OCI-LY1 (cell line): ENCODE results near the gene ARL6.
"Not testable (repeated sequence)": the region's sequence is repeated elsewhere in the genome, so short reads cannot be mapped to it uniquely, and the experiment has no call there.

Experiments used
- H2AFZ ChIP-seq: fragments of 200-600 bp; sonication (generic), shearing (Covaris generic); 2 replicates; pipeline ENCODE4 v1.6.0; 2014; ENCODE audit warnings: antibody characterized with exemption, mild to moderate bottlenecking, low read length
- H3F3A ChIP-seq: fragments of 200-600 bp; sonication (generic), shearing (Covaris generic); 2 replicates; pipeline ENCODE4 v1.6.0; 2014; ENCODE audit warnings: mild to moderate bottlenecking, antibody characterized with exemption, low read length, moderate library complexity; ENCODE audit not compliant: insufficient read depth
- H3K27ac ChIP-seq: fragments of 200-600 bp; sonication (generic); 2 replicates; pipeline ENCODE4 v1.5.1; 2014; ENCODE audit warnings: low read length, mixed run types, mild to moderate bottlenecking, low read depth; ENCODE audit not compliant: poor library complexity, severe bottlenecking
- H3K27me3 ChIP-seq: fragments of 200-600 bp; sonication (generic); 2 replicates; pipeline ENCODE4 v1.6.0; 2014; ENCODE audit warnings: antibody characterized with exemption, mild to moderate bottlenecking, low read length, moderate library complexity; ENCODE audit not compliant: insufficient read depth
- H3K36me3 ChIP-seq: fragments of 200-600 bp; sonication (generic); 2 replicates; pipeline ENCODE4 v1.6.1; 2014; ENCODE audit warnings: mild to moderate bottlenecking, antibody characterized with exemption, low read length, moderate library complexity, mixed read lengths; ENCODE audit not compliant: insufficient read depth
- H3K4me1 ChIP-seq: fragments of 200-600 bp; sonication (generic); 2 replicates; pipeline ENCODE4 v1.5.1; 2014; ENCODE audit warnings: mild to moderate bottlenecking, low read length, moderate library complexity; ENCODE audit not compliant: insufficient read depth, severe bottlenecking
- H3K4me2 ChIP-seq: fragments of 200-600 bp; sonication (generic), shearing (Covaris generic); 2 replicates; pipeline ENCODE4 v1.6.1; 2014; ENCODE audit warnings: low read length
- H3K4me3 ChIP-seq: fragments of 200-600 bp; sonication (generic); 2 replicates; pipeline ENCODE4 v1.5.1; 2014; ENCODE audit warnings: low read length, low read depth, mild to moderate bottlenecking, mixed read lengths; ENCODE audit not compliant: poor library complexity, severe bottlenecking
- H3K79me2 ChIP-seq: fragments of 200-600 bp; shearing (Covaris generic); 2 replicates; pipeline ENCODE4 v1.6.1; 2016; ENCODE audit warnings: mixed run types, low read length, mixed read lengths; ENCODE audit not compliant: insufficient read depth
- H3K9ac ChIP-seq: fragments of 200-600 bp; sonication (generic), shearing (Covaris generic); 2 replicates; pipeline ENCODE4 v1.6.1; 2014; ENCODE audit warnings: mild to moderate bottlenecking, low read length, mixed read lengths
- H3K9me2 ChIP-seq: fragments of 200-600 bp; sonication (generic), shearing (Covaris generic); 2 replicates; pipeline ENCODE4 v1.6.1; 2014; ENCODE audit warnings: low read depth, mild to moderate bottlenecking, low read length, mixed read lengths
- H3K9me3 ChIP-seq: fragments of 200-600 bp; shearing (Covaris generic); 2 replicates; pipeline ENCODE4 v1.6.1; 2014; ENCODE audit warnings: low read length, mixed read lengths
- H4K20me1 ChIP-seq: fragments of 200-600 bp; sonication (generic), shearing (Covaris generic); 2 replicates; pipeline ENCODE4 v1.6.0; 2016; ENCODE audit warnings: mild to moderate bottlenecking, low read length; ENCODE audit not compliant: insufficient read depth
- EZH2 ChIP-seq: fragments of 200-600 bp; sonication (generic), shearing (Covaris generic); IDR thresholded peaks from 2 replicates; pipeline ENCODE4 v1.8.0; 2017; ENCODE audit warnings: borderline replicate concordance, mixed run types, mild to moderate bottlenecking, antibody characterized with exemption, low read length, moderate library complexity, mixed read lengths
- TF ChIP-seq, protein P1 (sequence below): fragments of 200-600 bp; sonication (generic), shearing (Covaris generic); IDR thresholded peaks from 2 replicates; pipeline ENCODE4 v1.5.1; 2017; ENCODE audit warnings: mild to moderate bottlenecking, antibody characterized with exemption, low read length, moderate library complexity, mixed read lengths

Gene ARL6

DNA sequence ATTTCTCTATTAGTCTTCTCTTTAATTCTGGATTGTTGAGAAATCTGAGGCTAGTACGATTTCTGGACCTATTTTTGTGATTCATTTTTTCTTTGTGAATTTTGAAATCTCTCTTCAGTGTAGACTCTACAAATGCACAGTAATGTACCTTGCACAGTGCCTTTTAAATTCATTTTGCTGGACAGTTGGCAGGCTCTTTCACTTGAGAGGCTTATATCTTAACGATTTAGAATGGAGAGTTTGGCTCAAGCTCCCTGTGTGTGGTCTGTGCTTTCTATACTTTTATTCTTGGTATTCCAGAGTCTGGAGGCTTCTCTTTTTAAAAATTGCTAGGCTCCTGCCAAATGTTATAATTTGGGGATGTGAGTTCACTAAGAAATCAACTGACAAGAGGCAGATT, 66.1 kb downstream of the ARL6 start:
- Histone ChIP-seq H3K27me3 (no peaks in the 10 kb centered on the region), H3K4me2 (no peak overlapping the region), H3K36me3 (no peaks in the 10 kb centered on the region), H3K4me1 (no peaks in the 10 kb centered on the region), H3K27ac (no peak overlapping the region), H3K79me2 (no peaks in the 10 kb centered on the region), H3F3A (no peaks in the 10 kb centered on the region), H3K9ac (no peak overlapping the region), H4K20me1 (no peaks in the 10 kb centered on the region), H3K4me3 (no peak overlapping the region), H3K9me2 (no peaks in the 10 kb centered on the region), H3K9me3 (no peaks in the 10 kb centered on the region), H2AFZ (no peak overlapping the region)
- TF ChIP-seq, protein P1, sequence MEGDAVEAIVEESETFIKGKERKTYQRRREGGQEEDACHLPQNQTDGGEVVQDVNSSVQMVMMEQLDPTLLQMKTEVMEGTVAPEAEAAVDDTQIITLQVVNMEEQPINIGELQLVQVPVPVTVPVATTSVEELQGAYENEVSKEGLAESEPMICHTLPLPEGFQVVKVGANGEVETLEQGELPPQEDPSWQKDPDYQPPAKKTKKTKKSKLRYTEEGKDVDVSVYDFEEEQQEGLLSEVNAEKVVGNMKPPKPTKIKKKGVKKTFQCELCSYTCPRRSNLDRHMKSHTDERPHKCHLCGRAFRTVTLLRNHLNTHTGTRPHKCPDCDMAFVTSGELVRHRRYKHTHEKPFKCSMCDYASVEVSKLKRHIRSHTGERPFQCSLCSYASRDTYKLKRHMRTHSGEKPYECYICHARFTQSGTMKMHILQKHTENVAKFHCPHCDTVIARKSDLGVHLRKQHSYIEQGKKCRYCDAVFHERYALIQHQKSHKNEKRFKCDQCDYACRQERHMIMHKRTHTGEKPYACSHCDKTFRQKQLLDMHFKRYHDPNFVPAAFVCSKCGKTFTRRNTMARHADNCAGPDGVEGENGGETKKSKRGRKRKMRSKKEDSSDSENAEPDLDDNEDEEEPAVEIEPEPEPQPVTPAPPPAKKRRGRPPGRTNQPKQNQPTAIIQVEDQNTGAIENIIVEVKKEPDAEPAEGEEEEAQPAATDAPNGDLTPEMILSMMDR: no peak
- no peak for TF ChIP-seq EZH2

- TF ChIP-seq, protein P1: no peak
- no peak for TF ChIP-seq EZH2
- no peak overlapping the region for H3K4me2 ChIP-seq
- H3K27ac ChIP-seq: no peak overlapping the region
- no peaks in the 10 kb centered on the region for H3K4me1 ChIP-seq
- H3K9me3 ChIP-seq: no peaks in the 10 kb centered on the region
- no peak overlapping the region for H3K4me3 ChIP-seq
- no peaks in the 10 kb centered on the region for H3K9me2 ChIP-seq
- no peaks in the 10 kb centered on the region for H3K36me3 ChIP-seq
- no peaks in the 10 kb centered on the region for H3K27me3 ChIP-seq
- H3K79me2 ChIP-seq: no peaks in the 10 kb centered on the region
- no peaks in the 10 kb centered on the region for H4K20me1 ChIP-seq
- no peak overlapping the region for H2AFZ ChIP-seq
- no peak overlapping the region for H3K9ac ChIP-seq
- H3F3A ChIP-seq: no peaks in the 10 kb centered on the region
Observed at GRCh38 chr3:97831140-97831539, 66.6 kb downstream of the ARL6 start.

DNA sequence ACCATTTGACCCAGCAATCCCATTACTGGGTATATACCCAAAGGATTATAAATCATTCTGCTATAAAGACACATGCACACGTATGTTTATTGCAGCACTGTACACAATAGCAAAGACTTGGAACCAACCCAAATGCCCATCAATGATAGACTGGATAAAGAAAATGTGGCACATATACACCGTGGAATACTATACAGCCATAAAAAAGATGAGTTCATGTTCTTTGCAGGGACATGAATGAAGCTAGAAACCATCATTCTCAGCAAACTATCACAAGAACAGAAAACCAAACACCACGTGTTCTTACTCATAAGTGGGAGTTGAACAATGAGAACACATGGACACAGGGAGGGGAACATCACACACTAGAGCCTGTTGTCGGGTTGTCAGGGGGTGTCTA, 68.6 kb downstream of the ARL6 start:
- H3K4me1 ChIP-seq, H3K9me2 ChIP-seq, H3F3A ChIP-seq, H4K20me1 ChIP-seq, H3K9ac ChIP-seq, H3K27ac ChIP-seq, H3K9me3 ChIP-seq, H3K4me3 ChIP-seq, H2AFZ ChIP-seq, H3K27me3 ChIP-seq, H3K4me2 ChIP-seq, H3K36me3 ChIP-seq, H3K79me2 ChIP-seq: not testable (repeated sequence)

- H3K36me3 ChIP-seq: no peaks in the 10 kb centered on the region
- TF ChIP-seq, protein P1: no peak
- no peak for TF ChIP-seq EZH2
- no peaks in the 10 kb centered on the region for H3K27me3 ChIP-seq
- H3K4me1 ChIP-seq: no peaks in the 10 kb centered on the region
- H3K9me3 ChIP-seq: no peaks in the 10 kb centered on the region
- no peaks in the 10 kb centered on the region for H3F3A ChIP-seq
- H3K9me2 ChIP-seq: no peaks in the 10 kb centered on the region
- H3K79me2 ChIP-seq: no peaks in the 10 kb centered on the region
- no peaks in the 10 kb centered on the region for H4K20me1 ChIP-seq
- no peak overlapping the region for H3K27ac ChIP-seq
- H3K4me3 ChIP-seq: no peak overlapping the region
- H3K4me2 ChIP-seq: no peak overlapping the region
- H2AFZ ChIP-seq: no peak overlapping the region
- no peak overlapping the region for H3K9ac ChIP-seq
Observed at GRCh38 chr3:97835761-97836160, 71.2 kb downstream of the ARL6 start.
